ENCODE data around the gene ZNF124. TPM values are rescaled to one million over a fixed set of nuclear protein-coding genes. Genes with fewer than 3 reads are reported as not detected.

The ZNF124 gene
- total RNA-seq, 1 experiment from 2014 or later, result 22.2 TPM

DNA sequence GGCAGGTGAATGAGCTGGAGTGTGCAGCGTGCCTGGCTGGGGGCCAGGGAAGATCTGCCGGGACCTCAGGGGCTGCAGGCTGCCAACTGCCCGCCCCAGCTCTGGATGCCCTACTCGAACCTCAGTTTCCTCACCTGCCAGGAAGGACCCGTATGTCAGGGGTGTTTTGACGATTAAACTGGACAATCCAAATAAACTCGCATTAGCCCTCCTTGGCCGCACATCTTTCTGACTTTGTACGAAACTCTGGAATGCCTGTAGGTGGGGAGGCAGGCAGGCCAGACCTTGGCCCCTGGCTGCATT, 59.4 kb downstream of the ZNF124 start:
- H3K36me3 ChIP-seq (ENCODE audit: low read depth, low read length), result no peaks in the 10 kb centered on the region
- H3K9ac ChIP-seq (ENCODE audit: low read length), result peak overlapping the region; percentile 62
- ATAC-seq (no peak; the same call in 1 of the 2 replicates), DNase-seq (peak; percentile 39)
- TF ChIP-seq EZH2 (IDR thresholded peaks at IDR 0.05; ENCODE audit: low read length, unreplicated experiment) (no peak), EZH2phosphoT487 (IDR thresholded peaks at IDR 0.05; ENCODE audit: borderline replicate concordance, low read length) (no peak)
- TF ChIP-seq, protein P1, sequence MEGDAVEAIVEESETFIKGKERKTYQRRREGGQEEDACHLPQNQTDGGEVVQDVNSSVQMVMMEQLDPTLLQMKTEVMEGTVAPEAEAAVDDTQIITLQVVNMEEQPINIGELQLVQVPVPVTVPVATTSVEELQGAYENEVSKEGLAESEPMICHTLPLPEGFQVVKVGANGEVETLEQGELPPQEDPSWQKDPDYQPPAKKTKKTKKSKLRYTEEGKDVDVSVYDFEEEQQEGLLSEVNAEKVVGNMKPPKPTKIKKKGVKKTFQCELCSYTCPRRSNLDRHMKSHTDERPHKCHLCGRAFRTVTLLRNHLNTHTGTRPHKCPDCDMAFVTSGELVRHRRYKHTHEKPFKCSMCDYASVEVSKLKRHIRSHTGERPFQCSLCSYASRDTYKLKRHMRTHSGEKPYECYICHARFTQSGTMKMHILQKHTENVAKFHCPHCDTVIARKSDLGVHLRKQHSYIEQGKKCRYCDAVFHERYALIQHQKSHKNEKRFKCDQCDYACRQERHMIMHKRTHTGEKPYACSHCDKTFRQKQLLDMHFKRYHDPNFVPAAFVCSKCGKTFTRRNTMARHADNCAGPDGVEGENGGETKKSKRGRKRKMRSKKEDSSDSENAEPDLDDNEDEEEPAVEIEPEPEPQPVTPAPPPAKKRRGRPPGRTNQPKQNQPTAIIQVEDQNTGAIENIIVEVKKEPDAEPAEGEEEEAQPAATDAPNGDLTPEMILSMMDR (conservative IDR thresholded peaks at IDR 0.05; ENCODE audit: low read depth, low read length), result no peak
- peak overlapping the region; percentile 100 for H2AFZ ChIP-seq (ENCODE audit: low read length)
- no peaks in the 10 kb centered on the region for H3K27me3 ChIP-seq (ENCODE audit: low read length)
- peaks cover 18% of the 10 kb centered on the region for H3K4me1 ChIP-seq (ENCODE audit: insufficient read depth, low read length)
- ChIA-PET CTCF (no interaction called here), POLR2A (ENCODE audit: unreplicated experiment) (no interaction called here)
- no peaks in the 10 kb centered on the region for H3K79me2 ChIP-seq (ENCODE audit: low read length)
- no peaks in the 10 kb centered on the region for H3F3A ChIP-seq (ENCODE audit: low read length, unreplicated experiment)
- H3K9me3 ChIP-seq (ENCODE audit: low read length), result no peaks in the 10 kb centered on the region
- peak overlapping the region; percentile 94 for H3K4me2 ChIP-seq (ENCODE audit: low read length)
- H3K4me3 ChIP-seq (ENCODE audit: low read length), result peak overlapping the region; percentile 83
- no peaks in the 10 kb centered on the region for H3K9me2 ChIP-seq (replicated peaks; ENCODE audit: low read length)
- H4K20me1 ChIP-seq (ENCODE audit: low read length), result no peaks in the 10 kb centered on the region
- no TSS peak for BruUV-seq (replicated peaks)
- intact Hi-C loops (cut with micrococcal nuclease), result loop anchor here (5.0 kb wide), 1 partner anchor 220 kb away; the partner anchor contains the start of gene ZNF496
- H3K27ac ChIP-seq (ENCODE audit: low read length), result no peak overlapping the region

DNA sequence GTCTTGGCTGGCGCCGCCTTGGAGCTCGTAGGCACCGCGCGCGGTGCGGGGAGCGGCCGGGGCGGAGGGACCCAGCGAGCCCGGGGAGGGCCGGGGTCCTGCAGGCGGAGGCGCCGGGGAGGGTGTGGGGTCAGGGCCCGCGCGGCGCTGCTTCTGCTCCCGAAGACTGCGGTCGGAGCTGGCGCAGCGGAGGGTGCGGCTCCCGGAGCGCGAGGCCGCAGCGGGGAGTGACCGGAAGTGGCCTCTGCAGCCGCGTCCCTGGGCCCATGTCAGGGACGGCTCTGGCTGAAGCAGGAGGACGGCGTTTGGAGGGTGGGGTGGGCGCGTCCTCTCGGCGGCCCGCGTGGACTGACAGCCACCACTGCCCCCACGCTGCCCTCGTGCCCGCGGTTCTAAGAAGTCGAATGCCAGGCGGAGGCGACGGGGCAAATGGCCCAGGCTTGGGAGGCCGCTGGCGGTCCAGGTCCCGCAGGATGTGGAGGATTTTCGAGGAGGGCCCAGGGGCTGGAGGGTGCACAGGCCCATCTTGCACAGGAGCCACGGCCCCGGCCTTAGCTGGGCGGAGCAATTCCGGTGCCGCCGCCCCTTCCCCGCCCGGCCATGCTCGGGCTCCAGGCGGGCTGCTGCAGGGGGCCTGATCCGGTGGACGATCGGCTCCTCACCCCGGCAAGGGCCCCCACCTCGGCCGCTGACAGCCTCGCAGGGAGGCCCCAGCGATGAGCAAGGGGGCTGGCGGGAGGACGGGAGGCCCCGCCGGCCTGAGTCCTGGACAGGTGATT, 59.9 kb downstream of the ZNF124 start:
- H2AFZ ChIP-seq (ENCODE audit: low read length), result peak overlapping the region; percentile 100
- no TSS peak for BruUV-seq (replicated peaks)

More for the DNA sequence above, 59.9 kb downstream of the ZNF124 start:
- no peaks in the 10 kb centered on the region for H3K27me3 ChIP-seq (ENCODE audit: low read length)
- peaks cover 18% of the 10 kb centered on the region for H3K4me1 ChIP-seq (ENCODE audit: insufficient read depth, low read length)
- CTCF ChIA-PET, result no interaction called here
- H3K9me3 ChIP-seq (ENCODE audit: low read length), result no peaks in the 10 kb centered on the region
- peak overlapping the region; percentile 94 for H3K4me2 ChIP-seq (ENCODE audit: low read length)
- no peaks in the 10 kb centered on the region for H3K36me3 ChIP-seq (ENCODE audit: low read depth, low read length)
- DNase-seq, result peak; percentile 48
- peak; percentile 74 for ATAC-seq
- intact Hi-C loops (cut with micrococcal nuclease), result loop anchor here (5.0 kb wide), 1 partner anchor 220 kb away; the partner anchor contains the start of gene ZNF496
- no peaks in the 10 kb centered on the region for H3K9me2 ChIP-seq (replicated peaks; ENCODE audit: low read length)
- no peaks in the 10 kb centered on the region for H3K79me2 ChIP-seq (ENCODE audit: low read length)
- POLR2A ChIA-PET (ENCODE audit: unreplicated experiment), result no interaction called here
- no peaks in the 10 kb centered on the region for H3F3A ChIP-seq (ENCODE audit: low read length, unreplicated experiment)
- H3K27ac ChIP-seq (ENCODE audit: low read length), result no peak overlapping the region
- peak overlapping the region; percentile 83 for H3K4me3 ChIP-seq (ENCODE audit: low read length)
- peak overlapping the region; percentile 62 for H3K9ac ChIP-seq (ENCODE audit: low read length)
- H4K20me1 ChIP-seq (ENCODE audit: low read length), result no peaks in the 10 kb centered on the region
- TF ChIP-seq, protein P1 (conservative IDR thresholded peaks at IDR 0.05; ENCODE audit: low read depth, low read length), result no peak
- no peak for TF ChIP-seq EZH2phosphoT487 (IDR thresholded peaks at IDR 0.05; ENCODE audit: borderline replicate concordance, low read length)
- no peak for TF ChIP-seq EZH2 (IDR thresholded peaks at IDR 0.05; ENCODE audit: low read length, unreplicated experiment)

All from PC-3 (cell line).